Ureter (tissue), 1 donor: Measurements from ENCODE around the gene PITHD1. TPM values are rescaled to one million over a fixed set of nuclear protein-coding genes. Genes with fewer than 3 reads are reported as not detected.
"Not testable (repeated sequence)": the region's sequence is repeated elsewhere in the genome, so short reads cannot be mapped to it uniquely, and the experiment has no call there.

Source experiments
- DNase-seq: peaks from one replicate; pipeline ENCODE4 v3.0.0-alpha.2; 2020; ENCODE audit warnings: low spot score
- total RNA-seq: library from RNA; stranded (reverse); gene quantifications from one replicate; pipeline ENCODE4 v1.2.4, GENCODE V29; 2023
- donor health status: DM: yes; HTN: yes; CAD: no.

The PITHD1 gene
- total RNA-seq, 1 donor from 2014 or later: 44.1 TPM

DNA sequence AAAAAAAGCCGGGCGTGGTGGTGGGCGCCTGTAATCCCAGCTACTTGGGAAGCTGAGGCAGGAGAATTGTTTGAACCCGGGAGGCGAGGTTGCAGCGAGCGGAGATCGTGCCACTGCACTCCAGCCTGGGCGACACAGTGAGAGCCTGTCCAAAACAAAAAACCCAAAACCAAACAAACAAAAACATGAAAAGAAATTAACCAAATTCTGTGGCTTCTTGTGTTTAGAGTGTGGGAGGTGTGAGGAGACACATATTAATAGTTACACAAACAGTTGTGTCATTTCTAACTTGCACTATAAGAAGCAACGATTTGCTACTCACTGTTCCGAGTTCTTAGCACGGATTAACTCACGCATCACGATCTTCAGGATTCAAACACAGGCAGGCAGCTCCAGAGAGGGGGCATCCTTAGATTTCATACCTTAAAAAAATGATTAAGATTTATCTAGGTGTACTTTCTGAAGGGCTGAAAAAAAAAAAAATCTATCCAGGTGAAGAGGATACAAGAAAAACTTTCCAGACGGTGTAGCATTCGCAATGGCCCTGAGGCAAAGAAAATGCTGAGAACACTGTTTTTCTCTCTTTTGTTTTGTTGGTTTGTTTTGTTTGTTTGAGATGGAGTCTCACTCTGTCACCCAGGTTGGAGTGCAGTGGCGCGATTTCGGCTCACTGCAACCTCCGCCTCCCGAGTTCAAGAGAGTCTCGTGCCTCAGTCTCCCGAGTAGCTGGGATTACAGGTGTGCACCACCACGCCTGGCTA, 47.7 kb downstream of the PITHD1 start:
- no peak for DNase-seq

DNA sequence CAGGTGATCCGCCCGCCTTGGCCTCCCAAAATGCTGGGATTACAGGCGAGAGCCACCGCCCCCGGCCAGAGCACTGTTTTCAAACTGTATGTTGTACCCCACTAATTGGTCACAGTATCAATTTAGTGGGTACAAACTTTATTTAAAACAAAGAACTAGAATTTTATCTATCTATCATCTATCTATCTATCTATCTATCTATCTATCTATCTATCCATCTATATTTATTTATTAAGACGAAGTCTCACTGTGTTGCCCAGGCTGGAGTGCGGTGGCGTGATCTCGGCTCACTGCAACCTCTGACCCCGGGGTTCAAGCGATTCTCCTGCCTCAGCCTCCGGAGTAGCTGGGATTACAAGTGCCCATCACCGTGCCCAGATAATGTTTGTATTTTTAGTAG, 48.4 kb downstream of the PITHD1 start:
- DNase-seq: not testable (repeated sequence)

GRCh38 chr1:23827717-23828116, 49.5 kb downstream of the PITHD1 start:
- no peak for DNase-seq

GRCh38 chr1:23834156-23834555, 55.9 kb downstream of the PITHD1 start:
- DNase-seq: not testable (repeated sequence)

DNA sequence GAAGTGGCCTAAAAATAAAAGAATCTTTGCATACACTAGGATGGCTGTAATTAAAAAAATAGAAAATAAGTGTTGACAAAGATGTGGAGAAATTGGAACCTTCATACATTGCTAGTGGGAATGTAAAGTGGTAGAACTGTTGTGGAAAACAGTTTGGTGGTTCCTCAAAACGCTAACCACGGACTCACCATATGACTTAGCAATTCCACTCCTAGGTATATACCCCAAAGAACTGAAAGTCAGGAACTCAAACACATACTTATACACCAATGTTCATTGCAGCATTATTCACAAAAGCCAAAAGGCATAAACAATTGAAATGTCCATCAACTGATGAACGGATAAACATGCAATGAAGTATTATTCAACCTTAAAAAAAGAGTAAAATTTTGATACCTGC, 57.8 kb downstream of the PITHD1 start:
- no peak for DNase-seq

Other genes starting within 250 kb of the PITHD1 start
- 0.52 TPM for gene E2F2, start 247.2 kb upstream of the PITHD1 start, total RNA-seq
- gene ID3, start 218.9 kb upstream of the PITHD1 start, total RNA-seq: 81.0 TPM
- 1,350 TPM for gene RPL11, start 86.6 kb upstream of the PITHD1 start, total RNA-seq
- 45.6 TPM for gene ELOA, start 34.9 kb upstream of the PITHD1 start, total RNA-seq
- 68.6 TPM for gene LYPLA2, start 12.7 kb downstream of the PITHD1 start, total RNA-seq
- 77.2 TPM for gene GALE, start 22.3 kb downstream of the PITHD1 start, total RNA-seq
- gene HMGCL, start 47.0 kb downstream of the PITHD1 start, total RNA-seq: 54.1 TPM
- 72.3 TPM for gene FUCA1, start 89.9 kb downstream of the PITHD1 start, total RNA-seq
- gene CNR2, start 134.9 kb downstream of the PITHD1 start, total RNA-seq: not detected
- 101 TPM for gene PNRC2, start 181.4 kb downstream of the PITHD1 start, total RNA-seq
- gene SRSF10, start 201.9 kb downstream of the PITHD1 start, total RNA-seq: 126 TPM